ENCODE results near the gene EPC1.

EPC1 gene

GRCh38 chr10:32379318-32379949 lies 32.5 kb upstream of the EPC1 start:
- H3K4me1 ChIP-seq = peaks cover 19% of the 10 kb centered on the region
- TF ChIP-seq Cebpa-rat (IDR thresholded peaks at IDR 0.05) = no peak
- no peaks in the 10 kb centered on the region for H3K27me3 ChIP-seq
- H3K36me3 ChIP-seq = no peaks in the 10 kb centered on the region
- no peaks in the 10 kb centered on the region for H4K20me1 ChIP-seq
- H3K4me2 ChIP-seq = peak overlapping the region; percentile 89
- peak overlapping the region; percentile 80 for H3K27ac ChIP-seq
- peak overlapping the region; percentile 79 for H3K9ac ChIP-seq
- H3K4me3 ChIP-seq = peak overlapping the region; percentile 76
- H3K9me3 ChIP-seq = no peaks in the 10 kb centered on the region

- peaks cover 19% of the 10 kb centered on the region for H3K4me1 ChIP-seq
- H4K20me1 ChIP-seq = no peaks in the 10 kb centered on the region
- no peaks in the 10 kb centered on the region for H3K36me3 ChIP-seq
- H3K9ac ChIP-seq = peak overlapping the region; percentile 79
- H3K27me3 ChIP-seq = no peaks in the 10 kb centered on the region
- peak overlapping the region; percentile 76 for H3K4me3 ChIP-seq
- TF ChIP-seq Cebpa-rat (IDR thresholded peaks at IDR 0.05) = no peak
- peak overlapping the region; percentile 89 for H3K4me2 ChIP-seq
- H3K27ac ChIP-seq = peak overlapping the region; percentile 80
- H3K9me3 ChIP-seq = no peaks in the 10 kb centered on the region
These were observed 31.7 kb upstream of the EPC1 start for GRCh38 chr10:32378363-32379317.

DNA sequence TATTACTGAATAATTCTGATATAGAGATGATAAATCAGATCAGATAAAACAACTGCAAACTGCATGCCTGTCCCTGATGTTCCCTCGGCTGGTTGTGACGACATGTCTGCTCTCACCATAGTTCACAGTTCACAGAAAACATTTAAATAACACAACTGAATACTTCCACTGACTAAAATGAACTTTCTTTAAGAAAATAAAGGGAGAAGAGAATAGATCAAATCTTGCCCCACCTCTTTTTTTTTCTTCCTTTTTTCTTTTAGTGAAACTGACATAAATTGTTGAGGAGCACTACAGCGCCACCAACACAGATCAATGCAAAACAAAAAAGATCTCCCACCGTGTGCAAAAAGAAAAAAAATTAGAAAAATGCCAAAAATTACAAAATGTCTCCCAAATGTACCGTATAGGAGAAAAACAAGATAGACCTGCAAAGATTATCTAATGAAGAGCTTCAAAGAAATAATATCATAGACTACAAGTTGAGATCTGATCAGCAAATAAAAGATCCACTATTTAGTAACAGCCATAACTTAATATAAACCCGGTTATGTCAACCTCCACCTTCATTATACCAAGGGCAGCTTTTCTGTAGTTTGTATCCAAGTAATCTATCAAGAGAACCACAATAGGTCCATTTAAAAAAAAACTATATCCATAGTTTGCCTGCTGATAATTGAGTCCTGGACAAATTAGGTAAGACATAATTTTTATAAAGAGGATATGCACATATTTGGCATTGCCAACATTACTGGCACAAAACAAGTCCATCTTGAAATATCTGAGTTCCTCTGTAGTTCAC lies 30.7 kb upstream of the EPC1 start:
- no peak for TF ChIP-seq Cebpa-rat (IDR thresholded peaks at IDR 0.05)

DNA sequence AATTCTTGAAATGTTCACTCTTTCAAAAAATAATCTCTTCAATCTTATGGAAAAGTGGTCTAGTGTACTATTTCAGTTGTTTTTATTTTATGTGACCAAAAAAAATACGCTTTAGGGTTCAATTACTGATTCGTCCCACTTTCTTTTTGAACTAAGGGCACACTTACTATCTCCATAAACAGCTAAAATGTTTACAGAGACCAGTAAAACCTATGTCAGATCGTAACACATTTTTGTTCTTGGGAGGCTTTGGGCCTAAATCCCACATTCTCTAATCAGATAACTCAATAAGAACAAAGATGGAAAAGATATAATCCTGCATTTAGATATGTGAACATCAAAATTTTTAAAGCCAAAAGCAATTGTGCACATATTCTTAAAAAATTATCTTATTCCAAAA lies 29.8 kb upstream of the EPC1 start:
- peak overlapping the region; percentile 57 for H3K27ac ChIP-seq
- H3K27me3 ChIP-seq = no peaks in the 10 kb centered on the region
- H4K20me1 ChIP-seq = peaks cover 6% of the 10 kb centered on the region; the same call in 1 of the 2 replicates

More for the DNA sequence above, 30.7 kb upstream of the EPC1 start:
- Histone ChIP-seq H3K27me3 (no peaks in the 10 kb centered on the region), H3K27ac (peak overlapping the region; percentile 80), H3K9ac (peak overlapping the region; percentile 79), H3K4me1 (peaks cover 19% of the 10 kb centered on the region), H3K36me3 (peaks cover 5% of the 10 kb centered on the region; the same call in 1 of the 2 replicates), H3K4me3 (peak overlapping the region; percentile 76), H4K20me1 (no peaks in the 10 kb centered on the region), H3K9me3 (no peaks in the 10 kb centered on the region), H3K4me2 (peak overlapping the region; percentile 89)

GRCh38 chr10:32376097-32376496 lies 29.1 kb upstream of the EPC1 start:
- Histone ChIP-seq H3K27ac (peak overlapping the region; percentile 57), H3K4me3 (peak overlapping the region; percentile 76), H3K4me2 (peak overlapping the region; percentile 89), H4K20me1 (peaks cover 6% of the 10 kb centered on the region; the same call in 1 of the 2 replicates), H3K36me3 (peaks cover 16% of the 10 kb centered on the region; the same call in 1 of the 2 replicates), H3K4me1 (peaks cover 19% of the 10 kb centered on the region), H3K27me3 (no peaks in the 10 kb centered on the region), H3K9ac (peak overlapping the region; percentile 74; the same call in 1 of the 2 replicates), H3K9me3 (no peaks in the 10 kb centered on the region)
- no peak for TF ChIP-seq Cebpa-rat (IDR thresholded peaks at IDR 0.05)

More for the DNA sequence above, 29.8 kb upstream of the EPC1 start:
- Histone ChIP-seq H3K9me3 (no peaks in the 10 kb centered on the region), H3K9ac (peak overlapping the region; percentile 74), H3K36me3 (peaks cover 12% of the 10 kb centered on the region; the same call in 1 of the 2 replicates), H3K4me3 (peak overlapping the region; percentile 76), H3K4me2 (peak overlapping the region; percentile 89), H3K4me1 (peaks cover 19% of the 10 kb centered on the region)
- TF ChIP-seq Cebpa-rat (IDR thresholded peaks at IDR 0.05) = no peak

- H3K9me3 ChIP-seq = no peaks in the 10 kb centered on the region
- peaks cover 6% of the 10 kb centered on the region; the same call in 1 of the 2 replicates for H4K20me1 ChIP-seq
- TF ChIP-seq Cebpa-rat (IDR thresholded peaks at IDR 0.05) = no peak
- H3K4me3 ChIP-seq = no peak overlapping the region
- no peaks in the 10 kb centered on the region for H3K27me3 ChIP-seq
- H3K4me1 ChIP-seq = peaks cover 19% of the 10 kb centered on the region
- peaks cover 17% of the 10 kb centered on the region; the same call in 1 of the 2 replicates for H3K36me3 ChIP-seq
- no peak overlapping the region for H3K9ac ChIP-seq
- no peak overlapping the region for H3K4me2 ChIP-seq
- no peak overlapping the region for H3K27ac ChIP-seq
These were observed 28.7 kb upstream of the EPC1 start for GRCh38 chr10:32375631-32376030.

DNA sequence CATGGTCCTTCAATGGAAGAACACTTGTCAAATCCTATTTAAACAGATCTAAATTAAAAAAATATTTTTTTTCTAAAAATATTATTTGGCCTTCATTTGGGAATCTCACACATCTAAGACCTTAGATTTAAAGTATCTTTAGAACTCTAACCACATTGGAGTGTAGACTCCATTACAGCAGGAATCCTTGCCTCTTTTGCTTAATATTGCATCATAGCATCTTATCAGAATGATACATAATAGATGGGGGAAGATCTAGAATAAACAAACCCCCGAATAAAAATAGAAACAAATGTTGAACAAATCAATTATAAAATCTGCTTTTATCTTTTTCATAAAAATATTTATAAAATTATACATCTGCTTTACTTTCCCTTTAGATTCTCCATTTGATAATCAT lies 27.6 kb upstream of the EPC1 start:
- Histone ChIP-seq H3K36me3 (peaks cover 23% of the 10 kb centered on the region; the same call in 1 of the 2 replicates), H3K4me2 (no peak overlapping the region), H3K4me1 (peaks cover 14% of the 10 kb centered on the region), H3K27me3 (no peaks in the 10 kb centered on the region), H3K27ac (no peak overlapping the region), H3K9ac (no peak overlapping the region), H4K20me1 (peaks cover 13% of the 10 kb centered on the region; the same call in 1 of the 2 replicates), H3K9me3 (no peaks in the 10 kb centered on the region), H3K4me3 (no peak overlapping the region)
- no peak for TF ChIP-seq Cebpa-rat (IDR thresholded peaks at IDR 0.05)

DNA sequence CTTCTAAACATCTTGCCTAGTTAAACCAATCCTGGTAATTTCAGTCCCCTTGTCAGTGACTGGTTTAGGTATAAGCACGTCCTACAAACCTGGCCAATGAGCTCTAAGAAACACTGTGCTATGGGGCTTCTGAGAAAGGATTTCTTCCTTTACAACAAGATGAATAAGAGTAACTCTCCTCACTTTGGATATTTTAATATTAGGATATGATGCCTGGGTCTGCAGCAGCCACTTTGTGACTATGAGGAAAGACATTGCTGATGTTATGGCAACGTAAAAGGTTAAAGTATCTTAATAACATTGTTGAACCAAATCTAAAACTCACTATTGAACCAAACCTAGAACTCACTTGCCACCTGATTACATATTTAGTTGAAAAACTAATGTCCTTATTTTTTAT lies 26.5 kb upstream of the EPC1 start:
- no peak for TF ChIP-seq Cebpa-rat (IDR thresholded peaks at IDR 0.05)
- H3K4me2 ChIP-seq = no peak overlapping the region
- no peak overlapping the region for H3K27ac ChIP-seq
- H3K27me3 ChIP-seq = no peaks in the 10 kb centered on the region
- H3K9ac ChIP-seq = no peak overlapping the region
- H3K9me3 ChIP-seq = no peaks in the 10 kb centered on the region
- no peak overlapping the region for H3K4me3 ChIP-seq
- peaks cover 23% of the 10 kb centered on the region; the same call in 1 of the 2 replicates for H3K36me3 ChIP-seq
- H3K4me1 ChIP-seq = peaks cover 11% of the 10 kb centered on the region; the same call in 1 of the 2 replicates
- H4K20me1 ChIP-seq = peaks cover 24% of the 10 kb centered on the region

DNA sequence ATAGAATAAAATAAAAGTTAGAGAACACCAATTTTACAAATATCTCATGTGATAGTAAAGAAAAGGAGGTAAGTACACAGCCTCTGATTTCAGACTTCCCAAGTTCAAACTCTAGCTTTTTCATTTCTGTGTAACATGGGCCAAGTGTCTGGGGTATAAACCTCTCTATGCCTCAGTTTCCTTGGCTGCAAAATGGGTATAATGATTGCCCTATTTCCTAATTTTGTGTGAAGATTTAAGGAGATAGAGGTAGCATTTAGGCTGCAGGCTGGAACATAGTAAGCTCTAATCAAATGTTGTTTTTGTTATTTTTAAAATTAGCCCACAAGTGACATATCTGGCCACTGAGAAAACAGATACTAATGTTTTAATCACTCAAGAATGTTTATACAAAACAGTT lies 26.1 kb upstream of the EPC1 start:
- Histone ChIP-seq H3K4me2 (no peak overlapping the region), H3K4me3 (no peak overlapping the region), H3K27ac (no peak overlapping the region), H3K27me3 (no peaks in the 10 kb centered on the region), H3K4me1 (peaks cover 11% of the 10 kb centered on the region; the same call in 1 of the 2 replicates), H3K9me3 (no peaks in the 10 kb centered on the region), H3K9ac (no peak overlapping the region), H3K36me3 (peaks cover 23% of the 10 kb centered on the region; the same call in 1 of the 2 replicates), H4K20me1 (peaks cover 28% of the 10 kb centered on the region)
- TF ChIP-seq Cebpa-rat (IDR thresholded peaks at IDR 0.05) = no peak
